GM19023 (cell line): Measurements from ENCODE around the gene GAN.
"Not testable (repeated sequence)": the region's sequence is repeated elsewhere in the genome, so short reads cannot be mapped to it uniquely, and the experiment has no call there.

Source experiments
- ATAC-seq: cut with Tn5 transposase; IDR thresholded peaks from one replicate; pipeline ENCODE4 v1.9.1; 2021; ENCODE audit warnings: mild to moderate bottlenecking, moderate library complexity; ENCODE audit not compliant: unreplicated experiment

GAN gene

DNA sequence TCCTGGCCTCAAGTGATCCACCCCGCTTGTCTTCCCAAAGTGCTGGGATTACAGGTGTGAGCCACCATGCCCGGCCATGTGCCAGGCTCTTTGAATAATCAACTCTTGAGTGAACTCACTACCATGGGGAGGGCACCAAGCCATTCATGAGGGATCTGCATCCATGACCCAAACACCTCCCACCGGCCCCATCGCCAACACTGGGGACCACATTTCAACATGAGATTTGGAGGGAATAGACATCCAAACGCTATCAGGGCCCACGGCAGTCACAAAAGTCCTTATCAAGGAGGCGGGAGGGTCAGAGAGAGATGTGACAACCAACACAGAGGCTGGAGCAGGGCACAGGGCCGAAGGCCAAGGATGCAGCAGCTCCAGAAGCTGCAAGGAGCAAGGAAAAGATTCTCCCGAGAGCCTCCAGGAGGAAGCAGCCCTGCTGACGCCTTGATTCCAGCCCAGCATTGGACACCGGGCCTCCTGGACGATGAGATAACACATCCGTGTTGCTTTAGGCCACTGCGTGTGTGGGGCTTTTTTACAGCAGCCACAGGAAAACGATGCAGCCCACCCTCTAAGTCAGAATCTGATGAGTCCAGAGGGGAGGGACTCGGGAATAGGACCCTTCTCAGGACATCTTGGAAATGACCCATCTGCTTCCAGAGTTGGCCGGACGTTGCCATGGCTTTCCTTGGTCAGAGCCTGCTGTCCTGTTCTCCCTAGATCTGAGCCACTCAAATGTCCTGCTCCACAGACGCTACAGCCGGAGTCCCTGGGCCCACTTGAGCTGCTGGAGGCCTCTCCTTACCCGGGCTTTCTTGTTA, 82.5 kb downstream of the GAN start:
- ATAC-seq, result no peak

- ATAC-seq, result no peak
Measured at GRCh38 chr16:81397879-81398520, 83.2 kb downstream of the GAN start.

GRCh38 chr16:81399909-81400308, 85.1 kb downstream of the GAN start:
- ATAC-seq, result no peak

DNA sequence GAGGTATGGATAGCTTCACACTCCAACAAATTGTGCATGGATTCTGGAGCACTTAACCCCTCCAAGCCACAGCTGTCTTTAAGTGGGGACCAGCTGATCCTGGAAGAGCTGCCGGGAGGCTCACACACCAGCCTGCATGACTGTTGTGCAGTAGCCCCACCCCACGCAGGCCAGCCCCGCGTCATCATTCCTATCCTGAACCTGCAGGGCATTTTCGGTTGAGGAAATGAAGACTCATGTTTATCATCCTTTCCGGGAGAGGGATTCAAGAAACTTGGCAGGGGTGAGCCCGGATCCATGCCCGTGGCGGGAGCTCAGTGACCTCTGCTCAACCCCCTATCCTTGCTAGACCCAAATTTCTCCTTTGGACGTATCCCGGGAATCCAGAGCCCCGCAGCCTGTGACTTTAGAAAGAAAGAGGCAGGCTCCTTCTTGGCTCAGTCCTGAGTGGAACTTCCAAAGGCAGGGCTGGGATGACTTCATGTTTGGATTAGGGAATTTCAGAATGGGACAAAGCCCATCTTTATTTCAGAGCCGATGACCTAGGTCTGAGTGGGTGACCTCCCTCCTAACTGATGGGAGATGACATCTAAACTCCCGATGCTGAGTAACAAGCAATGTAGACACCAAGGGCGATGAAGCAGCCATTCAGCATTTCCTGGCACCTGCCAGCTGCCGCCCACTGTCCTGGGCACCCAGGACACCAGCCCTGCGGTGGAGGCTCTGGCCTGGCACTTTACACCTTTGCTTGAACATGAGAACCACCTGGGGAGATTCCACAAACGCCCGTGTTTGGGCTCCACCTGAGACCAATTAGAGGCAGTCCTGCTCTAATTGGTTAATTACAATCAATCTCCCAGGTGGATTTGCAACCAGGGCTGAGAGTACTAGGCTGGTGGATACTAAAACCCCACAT, 86.5 kb downstream of the GAN start:
- ATAC-seq, result no peak

DNA sequence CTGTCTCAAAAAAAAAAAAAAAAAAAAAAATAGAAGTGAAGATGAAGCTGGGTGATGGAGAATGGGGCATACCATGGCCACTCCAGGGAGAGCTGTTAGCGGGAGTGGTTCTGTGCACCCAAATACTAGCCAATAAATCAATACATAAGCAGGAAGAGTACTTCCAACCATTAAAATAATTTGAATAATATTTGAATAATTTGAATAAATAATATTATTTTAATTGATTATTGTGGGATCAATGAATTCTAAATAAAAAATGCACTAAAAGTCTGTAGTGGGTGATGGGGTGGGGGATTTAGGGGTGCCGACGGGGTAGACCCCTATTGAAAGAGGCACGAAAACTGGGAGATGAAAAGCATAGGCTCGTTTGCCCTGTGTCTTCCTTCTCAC, 88.4 kb downstream of the GAN start:
- no peak for ATAC-seq

- peak; percentile 80 for ATAC-seq
Measured at GRCh38 chr16:81403601-81404391, 89.0 kb downstream of the GAN start.

DNA sequence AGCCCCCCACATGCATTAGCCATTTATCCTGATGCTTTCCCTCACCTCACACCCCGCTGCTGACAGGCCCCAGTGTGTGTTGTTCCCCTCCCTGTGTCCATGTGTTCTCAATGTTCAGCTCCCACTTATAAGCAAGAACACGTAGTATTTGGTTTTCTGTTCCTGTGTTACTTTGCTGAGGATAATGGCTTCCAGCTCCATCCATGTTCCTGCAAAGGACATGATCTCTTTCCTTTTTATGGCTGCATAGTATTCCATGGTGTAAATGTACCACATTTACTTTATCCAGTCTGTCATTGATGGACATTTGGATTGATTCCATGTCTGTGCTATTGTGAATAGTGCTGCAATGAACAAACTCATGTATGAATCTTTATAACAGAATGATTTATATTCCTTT, 90.2 kb downstream of the GAN start:
- not testable (repeated sequence) for ATAC-seq

DNA sequence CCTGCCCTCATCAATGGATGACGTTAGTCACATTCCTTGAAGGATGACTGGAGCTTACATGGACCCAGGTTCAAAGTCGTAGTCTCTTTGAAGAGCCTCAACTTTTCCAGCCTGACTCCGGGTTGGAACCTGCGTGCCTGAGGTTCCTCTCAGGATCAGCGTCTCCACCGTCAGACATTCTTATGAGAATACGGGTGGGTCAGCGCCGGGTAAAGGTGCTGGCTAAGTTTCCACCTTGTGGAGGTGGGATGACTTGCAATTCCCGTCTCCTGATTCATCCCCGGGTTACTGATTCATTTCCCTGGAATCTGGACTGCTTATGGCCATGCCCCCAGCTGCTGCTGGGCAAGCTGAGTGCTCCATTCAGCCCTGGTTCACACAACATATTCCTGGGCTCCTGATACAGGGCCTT, 90.9 kb downstream of the GAN start:
- no peak for ATAC-seq

DNA sequence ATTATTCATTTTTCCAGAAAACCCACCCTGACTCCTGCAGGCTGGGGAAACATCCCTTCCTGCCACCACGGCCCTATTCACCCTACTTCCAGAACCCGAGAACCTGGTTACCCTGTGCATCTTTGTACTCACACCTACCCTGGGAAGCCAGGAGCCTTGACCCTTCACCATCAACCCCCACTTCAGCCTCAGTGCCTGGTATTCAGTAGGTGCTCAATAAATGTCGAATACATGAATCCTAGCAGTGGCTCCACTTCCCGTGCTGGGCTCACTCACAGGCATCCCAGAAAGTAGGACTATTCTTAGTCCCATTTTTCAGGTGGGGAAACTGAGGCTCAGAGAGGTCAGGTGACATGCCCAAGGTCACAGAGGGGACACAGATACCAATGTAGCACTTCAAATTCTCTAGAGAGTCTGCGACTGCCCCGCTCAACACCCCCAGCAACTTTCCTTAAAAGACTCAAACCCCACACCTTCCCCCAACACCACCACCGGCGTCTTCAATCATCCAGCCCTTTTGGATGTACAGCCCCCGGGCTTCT, 93.7 kb downstream of the GAN start:
- no peak for ATAC-seq

DNA sequence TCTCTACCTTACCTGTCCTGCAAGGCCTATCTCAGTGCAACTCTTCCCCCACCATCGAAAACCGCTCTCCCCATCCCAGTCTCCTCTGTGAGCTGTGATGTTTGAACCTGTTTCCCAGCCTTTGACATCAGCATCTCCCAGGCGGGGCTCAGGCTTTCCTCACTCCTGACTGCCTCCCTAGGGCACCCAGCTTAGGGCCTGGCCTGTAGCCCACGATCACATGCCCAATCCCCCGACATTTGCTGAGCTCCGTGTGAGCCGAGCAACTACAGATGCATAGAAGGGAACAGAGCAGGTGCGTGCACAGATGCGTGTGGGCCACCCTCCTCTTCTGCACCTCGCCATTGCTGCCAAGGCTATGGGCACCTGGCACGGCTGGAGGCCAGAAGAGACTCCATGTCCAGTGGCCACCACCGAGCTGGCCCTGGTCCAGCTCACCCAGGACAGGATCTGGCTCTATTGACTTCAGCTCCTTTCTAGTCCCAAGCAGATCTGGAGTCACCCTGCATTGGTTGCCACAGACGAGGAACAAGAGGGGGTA, 94.3 kb downstream of the GAN start:
- no peak for ATAC-seq

- no peak for ATAC-seq
Measured at GRCh38 chr16:81410643-81411293, 96.0 kb downstream of the GAN start.

GRCh38 chr16:81413245-81413990, 98.7 kb downstream of the GAN start:
- ATAC-seq, result no peak

GRCh38 chr16:81415751-81416150, 101.0 kb downstream of the GAN start:
- no peak for ATAC-seq

- no peak for ATAC-seq
Measured at GRCh38 chr16:81416749-81417148, 102.0 kb downstream of the GAN start.

GRCh38 chr16:81417210-81417609, 102.4 kb downstream of the GAN start:
- no peak for ATAC-seq

GRCh38 chr16:81419806-81420205, 105.0 kb downstream of the GAN start:
- ATAC-seq, result no peak

DNA sequence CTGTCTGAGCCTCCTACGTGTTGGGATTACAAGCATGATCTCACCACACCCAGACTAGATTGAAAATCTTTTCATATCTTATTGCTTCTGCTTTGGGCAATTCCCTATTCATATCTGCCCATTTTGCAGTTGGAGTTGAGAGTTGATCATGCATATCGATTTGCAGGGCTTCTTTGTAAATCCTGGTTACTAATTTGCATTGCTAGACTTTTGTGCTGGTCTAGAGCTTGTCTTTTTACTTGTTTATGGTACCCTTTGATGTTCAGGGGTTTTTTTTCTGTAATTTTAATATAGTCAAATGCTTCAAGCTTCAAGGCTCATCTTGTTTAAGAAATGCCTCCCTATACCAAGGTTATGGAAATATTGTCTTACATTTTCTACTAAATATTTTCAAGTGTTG, 106.4 kb downstream of the GAN start:
- ATAC-seq, result no peak

- ATAC-seq, result no peak
Measured at GRCh38 chr16:81421536-81421935, 106.8 kb downstream of the GAN start.

GRCh38 chr16:81422153-81422552, 107.4 kb downstream of the GAN start:
- ATAC-seq, result not testable (repeated sequence)
